PFSK-1 (cell line): ENCODE data around the gene NYNRIN.

Source experiments
- FOXP2 ChIP-seq: optimal IDR thresholded peaks from 2 replicates; pipeline ENCODE3; 2011; ENCODE audit warnings: borderline replicate concordance, control low read depth, inconsistent platforms; ENCODE audit not compliant: insufficient read depth; ENCODE audit errors: extremely low read length, extremely low read depth
- POLR2AphosphoS5 ChIP-seq: IDR thresholded peaks from 2 replicates; pipeline ENCODE4 v1.6.1; 2012; ENCODE audit warnings: low read depth, mild to moderate bottlenecking, control low read depth, low read length, moderate library complexity
- REST ChIP-seq, 2 experiments: IDR thresholded peaks; 2 replicates each; pipeline versions ENCODE4 v1.6.1 to v1.8.0; 2011 to 2012; ENCODE audit warnings: low read depth in 2 of 2, low read length in 2 of 2, control low read depth in 1 of 2, inconsistent platforms in 1 of 2, mild to moderate bottlenecking in 1 of 2, moderate library complexity in 1 of 2; ENCODE audit not compliant: insufficient read depth in 1 of 2
- SIN3A ChIP-seq: IDR thresholded peaks from 2 replicates; pipeline ENCODE4 v1.6.1; 2012; ENCODE audit warnings: mild to moderate bottlenecking, low read length, moderate library complexity, borderline replicate concordance; ENCODE audit not compliant: insufficient read depth
- TAF1 ChIP-seq: IDR thresholded peaks from 2 replicates; pipeline ENCODE4 v1.6.1; 2012; ENCODE audit warnings: low read length, control low read depth, borderline replicate concordance; ENCODE audit not compliant: insufficient read depth

The NYNRIN gene

GRCh38 chr14:24378327-24378726 is 20.5 kb upstream of the NYNRIN start:
- TF ChIP-seq TAF1 = no peak
- no peak for TF ChIP-seq FOXP2
- TF ChIP-seq SIN3A = no peak
- no peak for TF ChIP-seq POLR2AphosphoS5
- no peak for TF ChIP-seq REST (IDR thresholded peaks at IDR 0.05; ENCODE audit: insufficient read depth in 1 of 2, low read depth in 2 of 2, low read length in 2 of 2)

GRCh38 chr14:24378981-24379906 is 19.6 kb upstream of the NYNRIN start:
- no peak for TF ChIP-seq POLR2AphosphoS5
- no peak for TF ChIP-seq SIN3A
- no peak for TF ChIP-seq REST (IDR thresholded peaks at IDR 0.05; ENCODE audit: insufficient read depth in 1 of 2, low read depth in 2 of 2, low read length in 2 of 2)
- TF ChIP-seq FOXP2 = no peak
- no peak for TF ChIP-seq TAF1

- TF ChIP-seq SIN3A = no peak
- no peak for TF ChIP-seq TAF1
- TF ChIP-seq POLR2AphosphoS5 = no peak
- TF ChIP-seq REST (IDR thresholded peaks at IDR 0.05; ENCODE audit: insufficient read depth in 1 of 2, low read depth in 2 of 2, low read length in 2 of 2) = no peak
- TF ChIP-seq FOXP2 = no peak
These were observed 18.7 kb upstream of the NYNRIN start for GRCh38 chr14:24379907-24380730.

GRCh38 chr14:24381363-24382063 is 17.3 kb upstream of the NYNRIN start:
- no peak for TF ChIP-seq SIN3A

GRCh38 chr14:24382064-24382371 is 16.8 kb upstream of the NYNRIN start:
- TF ChIP-seq FOXP2 (no peak), POLR2AphosphoS5 (no peak), SIN3A (no peak), REST (IDR thresholded peaks at IDR 0.05; ENCODE audit: insufficient read depth in 1 of 2, low read depth in 2 of 2, low read length in 2 of 2) (no peak), TAF1 (no peak)
